KBM-7 (cell line): ENCODE results near the gene VGLL1.
A peak's percentile ranks its signal among the peaks of the same experiment; 100 is the strongest.

Experiments
- DNase-seq: peaks from one replicate; pipeline ENCODE4 v3.0.0-alpha.2; 2015
- in situ Hi-C: fragments of 300-500 bp; cut with MboI; formaldehyde crosslinking; loops from 2 replicates; pipeline ENCODE4 v1.14.3; 2020; ENCODE audit warnings: low sequenced_read_pairs, low pct_unique_long_range_greater_than_20kb, mixed read lengths

Gene VGLL1

GRCh38 chrX:136546371-136546781 lies 14.4 kb downstream of the VGLL1 start:
- peak; percentile 3 for DNase-seq
- in situ Hi-C loops = no loop called here

GRCh38 chrX:136549226-136549625 lies 17.2 kb downstream of the VGLL1 start:
- no peak for DNase-seq
- in situ Hi-C loops = no loop called here

- DNase-seq = no peak
- in situ Hi-C loops = no loop called here
Observed at GRCh38 chrX:136551410-136551809, 19.4 kb downstream of the VGLL1 start.

- DNase-seq = no peak
- in situ Hi-C loops = no loop called here
Observed at GRCh38 chrX:136555694-136556093, 23.7 kb downstream of the VGLL1 start.

- DNase-seq = no peak
- in situ Hi-C loops = no loop called here
Observed at GRCh38 chrX:136572030-136572429, 40.0 kb downstream of the VGLL1 start.

- in situ Hi-C loops = no loop called here
- DNase-seq = no peak
Observed at GRCh38 chrX:136574548-136574947, 42.5 kb downstream of the VGLL1 start.

- DNase-seq = peak; percentile 60
- in situ Hi-C loops = no loop called here
Observed at GRCh38 chrX:136577552-136577951, 45.5 kb downstream of the VGLL1 start.

GRCh38 chrX:136580316-136580715 lies 48.3 kb downstream of the VGLL1 start:
- DNase-seq = no peak

GRCh38 chrX:136582624-136583023 lies 50.6 kb downstream of the VGLL1 start:
- in situ Hi-C loops = no loop called here
- DNase-seq = no peak

More at GRCh38 chrX:136580316-136580715, 48.3 kb downstream of the VGLL1 start:
- in situ Hi-C loops = no loop called here

- DNase-seq = no peak
- in situ Hi-C loops = no loop called here
Observed at GRCh38 chrX:136584545-136584944, 52.5 kb downstream of the VGLL1 start.

GRCh38 chrX:136585262-136585661 lies 53.2 kb downstream of the VGLL1 start:
- in situ Hi-C loops = no loop called here
- DNase-seq = no peak

GRCh38 chrX:136585960-136586359 lies 53.9 kb downstream of the VGLL1 start:
- no peak for DNase-seq

GRCh38 chrX:136586386-136586785 lies 54.4 kb downstream of the VGLL1 start:
- DNase-seq = peak; percentile 35
- in situ Hi-C loops = no loop called here

More at GRCh38 chrX:136585960-136586359, 53.9 kb downstream of the VGLL1 start:
- in situ Hi-C loops = no loop called here

GRCh38 chrX:136587532-136587931 lies 55.5 kb downstream of the VGLL1 start:
- DNase-seq = no peak
- in situ Hi-C loops = no loop called here

- in situ Hi-C loops = no loop called here
- no peak for DNase-seq
Observed at GRCh38 chrX:136588036-136588435, 56.0 kb downstream of the VGLL1 start.

GRCh38 chrX:136589966-136590365 lies 58.0 kb downstream of the VGLL1 start:
- in situ Hi-C loops = no loop called here
- DNase-seq = no peak

GRCh38 chrX:136597356-136597755 lies 65.3 kb downstream of the VGLL1 start:
- in situ Hi-C loops = no loop called here
- DNase-seq = no peak

GRCh38 chrX:136597954-136598353 lies 65.9 kb downstream of the VGLL1 start:
- no peak for DNase-seq
- in situ Hi-C loops = no loop called here

- DNase-seq = no peak
- in situ Hi-C loops = no loop called here
Observed at GRCh38 chrX:136598631-136599030, 66.6 kb downstream of the VGLL1 start.

- no peak for DNase-seq
- in situ Hi-C loops = no loop called here
Observed at GRCh38 chrX:136600059-136600458, 68.0 kb downstream of the VGLL1 start.
